Measurements from ENCODE around the gene NHERF2. TPM values are rescaled to one million over a fixed set of nuclear protein-coding genes. Genes with fewer than 3 reads are reported as not detected.

The NHERF2 gene
- total and polyA plus RNA-seq, 9 of the 15 experiments (the other 6 are each of a cell fraction or from before 2014, with no cell fraction given): 0.15 to 42.0 (median 12.5) TPM

DNA sequence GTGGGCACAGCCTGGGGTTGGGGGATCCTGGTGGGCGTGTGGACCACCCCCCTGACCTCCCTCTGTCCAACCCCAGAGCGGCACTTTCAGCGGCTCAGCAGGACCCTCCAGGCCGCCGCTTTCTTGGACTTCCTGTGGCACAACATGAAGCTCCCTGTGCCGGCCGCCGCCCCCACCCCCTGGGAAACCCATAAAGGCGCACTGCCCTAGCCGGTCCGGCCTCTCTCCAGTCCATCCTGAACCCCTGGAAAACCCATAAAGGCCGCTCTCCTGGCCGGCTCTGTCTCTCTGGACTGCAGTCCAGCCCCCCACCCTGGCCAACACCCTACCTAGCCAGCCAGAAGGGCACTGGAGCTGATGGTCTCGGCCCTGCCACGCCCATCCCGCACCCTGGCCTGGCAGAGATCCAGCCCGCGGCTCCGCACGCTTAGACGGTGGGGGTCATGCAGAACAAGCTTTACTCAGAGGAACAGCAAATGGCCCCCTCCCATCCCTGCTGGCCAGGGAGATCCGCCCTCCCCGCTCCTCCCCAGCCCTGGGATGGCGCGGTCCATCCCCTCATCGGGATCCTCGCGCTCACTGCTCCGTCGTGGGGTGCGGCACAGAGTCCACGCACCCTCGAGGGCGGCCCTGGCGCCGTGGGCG lies 48.1 kb upstream of the NHERF2 start (continued):
- TF ChIP-seq EP300 (IDR thresholded peaks at IDR 0.05; ENCODE audit: low read length) (no peak), ZNF274 (IDR thresholded peaks at IDR 0.05; ENCODE audit: borderline replicate concordance, low read depth, low read length) (no peak), BCL6 (CRISPR knock-in tag; IDR thresholded peaks at IDR 0.05) (no peak), LARP7 (IDR thresholded peaks at IDR 0.05) (no peak), RFX7 (CRISPR knock-in tag; IDR thresholded peaks at IDR 0.05) (no peak), SRF (CRISPR knock-in tag; IDR thresholded peaks at IDR 0.05) (no peak), NFIC (IDR thresholded peaks at IDR 0.05) (peak; percentile 33; the same call in 1 of the 2 replicates), MTA3 (IDR thresholded peaks at IDR 0.05; ENCODE audit: borderline replicate concordance) (no peak), ZNF764 (CRISPR knock-in tag; IDR thresholded peaks at IDR 0.05; ENCODE audit: low read depth) (no peak), ZNF3 (CRISPR knock-in tag; IDR thresholded peaks at IDR 0.05) (no peak)
- TF ChIP-seq, protein P1, sequence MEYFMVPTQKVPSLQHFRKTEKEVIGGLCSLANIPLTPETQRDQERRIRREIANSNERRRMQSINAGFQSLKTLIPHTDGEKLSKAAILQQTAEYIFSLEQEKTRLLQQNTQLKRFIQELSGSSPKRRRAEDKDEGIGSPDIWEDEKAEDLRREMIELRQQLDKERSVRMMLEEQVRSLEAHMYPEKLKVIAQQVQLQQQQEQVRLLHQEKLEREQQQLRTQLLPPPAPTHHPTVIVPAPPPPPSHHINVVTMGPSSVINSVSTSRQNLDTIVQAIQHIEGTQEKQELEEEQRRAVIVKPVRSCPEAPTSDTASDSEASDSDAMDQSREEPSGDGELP (CRISPR knock-in tag; IDR thresholded peaks at IDR 0.05; ENCODE audit: borderline replicate concordance): no peak

All from K562 (cell line).